OCI-LY3 (cell line): Measurements from ENCODE around the gene MEN1.

Experiments
- EZH2phosphoT487 ChIP-seq: fragments of 200-600 bp; shearing (Covaris generic); IDR thresholded peaks from 2 replicates; pipeline ENCODE4 v1.6.1; 2018; ENCODE audit warnings: antibody characterized with exemption, mixed run types, low read depth
- TF ChIP-seq, protein P1 (sequence below): fragments of 200-600, 300-600 bp; sonication (generic); IDR thresholded peaks from 2 replicates; pipeline ENCODE4 v1.5.1; 2014; ENCODE audit warnings: antibody characterized with exemption, low read length, low read depth

DNA sequence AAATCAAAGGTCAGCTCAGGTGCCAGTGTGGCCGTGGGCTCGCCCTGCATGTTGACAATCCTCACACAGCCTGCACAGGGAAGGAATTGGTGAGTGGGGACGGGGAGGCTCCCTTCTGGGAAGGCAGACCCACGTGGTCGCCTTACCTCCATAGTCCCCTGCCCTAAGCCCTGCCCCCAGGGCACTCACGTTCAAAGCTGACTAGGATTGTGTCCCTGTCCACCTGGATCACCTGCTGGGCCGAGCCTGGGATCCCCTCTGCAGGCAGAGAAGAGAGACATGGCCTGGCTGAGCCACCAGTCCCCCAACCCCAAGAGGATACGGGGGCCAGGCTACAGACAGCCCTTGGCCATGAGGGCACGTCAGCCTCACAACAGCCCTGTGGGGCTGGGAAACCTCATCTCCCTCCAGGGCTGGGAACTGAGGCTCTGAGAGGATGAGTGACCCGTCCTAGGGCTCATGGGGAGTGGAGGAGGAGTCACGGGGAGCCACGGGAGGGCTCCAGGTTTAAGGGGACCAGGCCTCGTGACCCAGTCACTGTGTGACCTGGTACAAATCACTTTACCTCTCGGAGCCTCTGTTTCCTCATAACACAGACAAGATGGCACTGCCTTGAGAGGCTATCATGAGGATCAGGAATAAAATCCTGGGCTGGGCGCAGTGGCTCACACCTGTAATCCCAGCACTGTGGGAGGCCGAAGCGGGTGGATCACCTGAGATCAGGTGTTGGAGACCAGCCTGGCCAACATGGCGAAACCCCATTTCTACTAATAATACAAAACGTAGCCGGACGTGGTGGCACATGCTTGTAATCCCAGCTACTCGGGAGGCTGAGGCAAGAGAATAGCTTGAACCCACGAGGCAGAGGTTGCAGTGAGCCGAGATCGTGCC, 19.9 kb downstream of the MEN1 start:
- TF ChIP-seq, protein P1, sequence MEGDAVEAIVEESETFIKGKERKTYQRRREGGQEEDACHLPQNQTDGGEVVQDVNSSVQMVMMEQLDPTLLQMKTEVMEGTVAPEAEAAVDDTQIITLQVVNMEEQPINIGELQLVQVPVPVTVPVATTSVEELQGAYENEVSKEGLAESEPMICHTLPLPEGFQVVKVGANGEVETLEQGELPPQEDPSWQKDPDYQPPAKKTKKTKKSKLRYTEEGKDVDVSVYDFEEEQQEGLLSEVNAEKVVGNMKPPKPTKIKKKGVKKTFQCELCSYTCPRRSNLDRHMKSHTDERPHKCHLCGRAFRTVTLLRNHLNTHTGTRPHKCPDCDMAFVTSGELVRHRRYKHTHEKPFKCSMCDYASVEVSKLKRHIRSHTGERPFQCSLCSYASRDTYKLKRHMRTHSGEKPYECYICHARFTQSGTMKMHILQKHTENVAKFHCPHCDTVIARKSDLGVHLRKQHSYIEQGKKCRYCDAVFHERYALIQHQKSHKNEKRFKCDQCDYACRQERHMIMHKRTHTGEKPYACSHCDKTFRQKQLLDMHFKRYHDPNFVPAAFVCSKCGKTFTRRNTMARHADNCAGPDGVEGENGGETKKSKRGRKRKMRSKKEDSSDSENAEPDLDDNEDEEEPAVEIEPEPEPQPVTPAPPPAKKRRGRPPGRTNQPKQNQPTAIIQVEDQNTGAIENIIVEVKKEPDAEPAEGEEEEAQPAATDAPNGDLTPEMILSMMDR, result no peak
- no peak for TF ChIP-seq EZH2phosphoT487
